Measurements from ENCODE around the gene PTPN22.
"Not testable (repeated sequence)": the region's sequence is repeated elsewhere in the genome, so short reads cannot be mapped to it uniquely, and the experiment has no call there.

Gene PTPN22

GRCh38 chr1:113852694-113853093, 18.8 kb downstream of the PTPN22 start:
- DNase-seq (ENCODE audit: low read depth in 2 of 2), result not testable (repeated sequence)

- no peak for DNase-seq (ENCODE audit: low read depth in 2 of 2)
Measured at GRCh38 chr1:113850127-113850796, 21.2 kb downstream of the PTPN22 start.

- DNase-seq (ENCODE audit: low read depth in 2 of 2), result no peak
Measured at GRCh38 chr1:113849072-113849471, 22.4 kb downstream of the PTPN22 start.

GRCh38 chr1:113846391-113847035, 25.0 kb downstream of the PTPN22 start:
- DNase-seq (ENCODE audit: low read depth in 2 of 2), result no peak

- DNase-seq (ENCODE audit: low read depth in 2 of 2), result no peak
Measured at GRCh38 chr1:113836534-113836933, 35.0 kb downstream of the PTPN22 start.

GRCh38 chr1:113835686-113836290, 35.7 kb downstream of the PTPN22 start:
- DNase-seq (ENCODE audit: low read depth in 2 of 2), result peak in 1 of 2 experiments; percentile 17

GRCh38 chr1:113834716-113835115, 36.8 kb downstream of the PTPN22 start:
- no peak for DNase-seq (ENCODE audit: low read depth in 2 of 2)

GRCh38 chr1:113830039-113830438, 41.5 kb downstream of the PTPN22 start:
- no peak for DNase-seq (ENCODE audit: low read depth in 2 of 2)

GRCh38 chr1:113821916-113822315, 49.6 kb downstream of the PTPN22 start:
- DNase-seq (ENCODE audit: low read depth in 2 of 2), result no peak

GRCh38 chr1:113818578-113818977, 52.9 kb downstream of the PTPN22 start:
- no peak for DNase-seq (ENCODE audit: low read depth in 2 of 2)

GRCh38 chr1:113813218-113813617, 58.3 kb downstream of the PTPN22 start:
- DNase-seq (ENCODE audit: low read depth in 2 of 2), result no peak

- DNase-seq (ENCODE audit: low read depth in 2 of 2), result no peak
Measured at GRCh38 chr1:113812661-113813135, 58.8 kb downstream of the PTPN22 start.

- peak; percentile 99 for DNase-seq (ENCODE audit: low read depth in 2 of 2)
Measured at GRCh38 chr1:113811888-113812660, 59.4 kb downstream of the PTPN22 start, which contains the start of gene RSBN1. Gene RSBN1 (minus strand): TSS chr1:113812476. CDS start chr1:113812412, 64 bp downstream.

- DNase-seq (ENCODE audit: low read depth in 2 of 2), result no peak
Measured at GRCh38 chr1:113811156-113811887, 60.2 kb downstream of the PTPN22 start.

- DNase-seq (ENCODE audit: low read depth in 2 of 2), result no peak
Measured at GRCh38 chr1:113809670-113810602, 61.6 kb downstream of the PTPN22 start.

- no peak for DNase-seq (ENCODE audit: low read depth in 2 of 2)
Measured at GRCh38 chr1:113808450-113809195, 62.9 kb downstream of the PTPN22 start.

GRCh38 chr1:113805639-113806038, 65.9 kb downstream of the PTPN22 start:
- no peak for DNase-seq (ENCODE audit: low read depth in 2 of 2)

- no peak for DNase-seq (ENCODE audit: low read depth in 2 of 2)
Measured at GRCh38 chr1:113805256-113805531, 66.3 kb downstream of the PTPN22 start.

- no peak for DNase-seq (ENCODE audit: low read depth in 2 of 2)
Measured at GRCh38 chr1:113804421-113805255, 66.9 kb downstream of the PTPN22 start.
